Ishikawa (cell line): Measurements from ENCODE around the gene LGI4.

Experiments used
- CEBPB ChIP-seq: IDR thresholded peaks from 2 replicates; pipeline ENCODE4 v1.6.1; 2012
- CREB1 ChIP-seq: IDR thresholded peaks from 2 replicates; pipeline ENCODE4 v1.6.1; 2012; ENCODE audit warnings: low read depth
- EGR1 ChIP-seq: IDR thresholded peaks from 2 replicates; pipeline ENCODE4 v1.6.1; 2012
- EP300 ChIP-seq: IDR thresholded peaks from 2 replicates; pipeline ENCODE4 v1.6.1; 2012; ENCODE audit warnings: borderline replicate concordance
- FOXM1 ChIP-seq: IDR thresholded peaks from 2 replicates; pipeline ENCODE4 v1.6.1; 2012; ENCODE audit warnings: low read depth, borderline replicate concordance
- NFIC ChIP-seq: IDR thresholded peaks from 2 replicates; pipeline ENCODE4 v1.6.1; 2012
- RAD21 ChIP-seq: IDR thresholded peaks from 2 replicates; pipeline ENCODE4 v1.6.1; 2012; ENCODE audit warnings: low read depth
- TAF1 ChIP-seq: IDR thresholded peaks from 2 replicates; pipeline ENCODE4 v1.6.1; 2012; ENCODE audit warnings: low read depth, mild to moderate bottlenecking
- TCF12 ChIP-seq: IDR thresholded peaks from 2 replicates; pipeline ENCODE4 v1.6.1; 2012; ENCODE audit warnings: low read depth
- TEAD4 ChIP-seq: IDR thresholded peaks from 2 replicates; pipeline ENCODE4 v1.6.1; 2012
- YY1 ChIP-seq: IDR thresholded peaks from 2 replicates; pipeline ENCODE4 v1.6.1; 2012; ENCODE audit warnings: low read depth
- ZBTB7A ChIP-seq: IDR thresholded peaks from 2 replicates; pipeline ENCODE4 v1.6.1; 2012; ENCODE audit warnings: low read depth
- TF ChIP-seq, protein P1 (sequence below): IDR thresholded peaks from 2 replicates; pipeline ENCODE4 v1.6.1; 2012
- TF ChIP-seq, protein P2 (sequence below): IDR thresholded peaks from 2 replicates; pipeline ENCODE4 v1.6.1; 2012; ENCODE audit warnings: low read depth, mild to moderate bottlenecking
- TF ChIP-seq, protein P3 (sequence below): IDR thresholded peaks from 2 replicates; pipeline ENCODE4 v1.6.1; 2012

LGI4 gene

DNA sequence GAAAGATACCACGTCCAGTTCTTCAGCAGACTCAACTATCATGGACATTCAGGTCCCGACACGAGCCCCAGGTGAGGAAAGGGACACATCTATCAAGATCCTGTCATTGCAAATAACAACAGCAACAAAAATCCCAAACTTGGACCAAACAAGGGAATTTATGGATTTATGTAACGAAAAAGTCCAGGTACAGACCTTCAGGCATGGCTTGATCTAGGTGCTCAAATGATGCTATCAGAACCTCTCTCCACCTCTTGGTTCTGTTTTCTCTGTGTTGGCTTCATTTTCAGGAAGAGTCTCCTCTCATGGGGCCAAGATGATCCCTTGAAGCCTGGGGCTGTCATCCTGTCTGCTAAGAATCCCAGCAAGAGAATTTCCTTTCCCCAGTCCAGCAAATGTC, 22.6 kb upstream of the LGI4 start:
- no peak for TF ChIP-seq TCF12
- no peak for TF ChIP-seq NFIC
- TF ChIP-seq, protein P1, sequence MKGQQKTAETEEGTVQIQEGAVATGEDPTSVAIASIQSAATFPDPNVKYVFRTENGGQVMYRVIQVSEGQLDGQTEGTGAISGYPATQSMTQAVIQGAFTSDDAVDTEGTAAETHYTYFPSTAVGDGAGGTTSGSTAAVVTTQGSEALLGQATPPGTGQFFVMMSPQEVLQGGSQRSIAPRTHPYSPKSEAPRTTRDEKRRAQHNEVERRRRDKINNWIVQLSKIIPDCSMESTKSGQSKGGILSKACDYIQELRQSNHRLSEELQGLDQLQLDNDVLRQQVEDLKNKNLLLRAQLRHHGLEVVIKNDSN = no peak
- no peak for TF ChIP-seq TAF1
- TF ChIP-seq, protein P2, sequence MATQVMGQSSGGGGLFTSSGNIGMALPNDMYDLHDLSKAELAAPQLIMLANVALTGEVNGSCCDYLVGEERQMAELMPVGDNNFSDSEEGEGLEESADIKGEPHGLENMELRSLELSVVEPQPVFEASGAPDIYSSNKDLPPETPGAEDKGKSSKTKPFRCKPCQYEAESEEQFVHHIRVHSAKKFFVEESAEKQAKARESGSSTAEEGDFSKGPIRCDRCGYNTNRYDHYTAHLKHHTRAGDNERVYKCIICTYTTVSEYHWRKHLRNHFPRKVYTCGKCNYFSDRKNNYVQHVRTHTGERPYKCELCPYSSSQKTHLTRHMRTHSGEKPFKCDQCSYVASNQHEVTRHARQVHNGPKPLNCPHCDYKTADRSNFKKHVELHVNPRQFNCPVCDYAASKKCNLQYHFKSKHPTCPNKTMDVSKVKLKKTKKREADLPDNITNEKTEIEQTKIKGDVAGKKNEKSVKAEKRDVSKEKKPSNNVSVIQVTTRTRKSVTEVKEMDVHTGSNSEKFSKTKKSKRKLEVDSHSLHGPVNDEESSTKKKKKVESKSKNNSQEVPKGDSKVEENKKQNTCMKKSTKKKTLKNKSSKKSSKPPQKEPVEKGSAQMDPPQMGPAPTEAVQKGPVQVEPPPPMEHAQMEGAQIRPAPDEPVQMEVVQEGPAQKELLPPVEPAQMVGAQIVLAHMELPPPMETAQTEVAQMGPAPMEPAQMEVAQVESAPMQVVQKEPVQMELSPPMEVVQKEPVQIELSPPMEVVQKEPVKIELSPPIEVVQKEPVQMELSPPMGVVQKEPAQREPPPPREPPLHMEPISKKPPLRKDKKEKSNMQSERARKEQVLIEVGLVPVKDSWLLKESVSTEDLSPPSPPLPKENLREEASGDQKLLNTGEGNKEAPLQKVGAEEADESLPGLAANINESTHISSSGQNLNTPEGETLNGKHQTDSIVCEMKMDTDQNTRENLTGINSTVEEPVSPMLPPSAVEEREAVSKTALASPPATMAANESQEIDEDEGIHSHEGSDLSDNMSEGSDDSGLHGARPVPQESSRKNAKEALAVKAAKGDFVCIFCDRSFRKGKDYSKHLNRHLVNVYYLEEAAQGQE = no peak
- TF ChIP-seq ZBTB7A = no peak
- TF ChIP-seq EGR1 = no peak
- TF ChIP-seq CREB1 = no peak
- TF ChIP-seq CEBPB = no peak
- no peak for TF ChIP-seq EP300
- TF ChIP-seq, protein P3, sequence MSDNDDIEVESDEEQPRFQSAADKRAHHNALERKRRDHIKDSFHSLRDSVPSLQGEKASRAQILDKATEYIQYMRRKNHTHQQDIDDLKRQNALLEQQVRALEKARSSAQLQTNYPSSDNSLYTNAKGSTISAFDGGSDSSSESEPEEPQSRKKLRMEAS = no peak
- no peak for TF ChIP-seq YY1
- TF ChIP-seq TEAD4 = no peak
- no peak for TF ChIP-seq RAD21
- no peak for TF ChIP-seq FOXM1

DNA sequence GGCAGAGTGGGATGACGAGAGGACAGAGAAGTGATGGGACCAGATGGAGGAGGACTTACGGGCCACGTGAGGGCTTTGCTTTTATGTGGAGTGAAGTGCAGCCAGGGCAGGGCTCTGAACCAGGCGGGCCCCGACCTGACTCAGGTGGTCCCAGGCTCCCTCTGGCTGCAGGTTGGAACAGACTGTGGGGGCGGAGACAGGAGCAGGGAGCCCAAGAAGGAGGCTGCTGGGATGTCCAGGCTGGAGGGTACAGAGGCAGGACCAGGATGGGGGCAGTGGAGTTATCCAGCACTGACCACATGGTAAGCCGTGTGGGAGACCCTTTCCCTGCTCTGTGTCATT, 21.8 kb upstream of the LGI4 start:
- TF ChIP-seq TAF1 = no peak
- TF ChIP-seq ZBTB7A = no peak
- TF ChIP-seq, protein P3 = no peak
- TF ChIP-seq CEBPB = no peak
- no peak for TF ChIP-seq RAD21
- TF ChIP-seq NFIC = no peak
- TF ChIP-seq, protein P2 = no peak
- no peak for TF ChIP-seq YY1
- no peak for TF ChIP-seq TCF12
- TF ChIP-seq, protein P1 = no peak
- no peak for TF ChIP-seq FOXM1
- TF ChIP-seq EGR1 = no peak
- no peak for TF ChIP-seq EP300
- no peak for TF ChIP-seq CREB1
- TF ChIP-seq TEAD4 = no peak

DNA sequence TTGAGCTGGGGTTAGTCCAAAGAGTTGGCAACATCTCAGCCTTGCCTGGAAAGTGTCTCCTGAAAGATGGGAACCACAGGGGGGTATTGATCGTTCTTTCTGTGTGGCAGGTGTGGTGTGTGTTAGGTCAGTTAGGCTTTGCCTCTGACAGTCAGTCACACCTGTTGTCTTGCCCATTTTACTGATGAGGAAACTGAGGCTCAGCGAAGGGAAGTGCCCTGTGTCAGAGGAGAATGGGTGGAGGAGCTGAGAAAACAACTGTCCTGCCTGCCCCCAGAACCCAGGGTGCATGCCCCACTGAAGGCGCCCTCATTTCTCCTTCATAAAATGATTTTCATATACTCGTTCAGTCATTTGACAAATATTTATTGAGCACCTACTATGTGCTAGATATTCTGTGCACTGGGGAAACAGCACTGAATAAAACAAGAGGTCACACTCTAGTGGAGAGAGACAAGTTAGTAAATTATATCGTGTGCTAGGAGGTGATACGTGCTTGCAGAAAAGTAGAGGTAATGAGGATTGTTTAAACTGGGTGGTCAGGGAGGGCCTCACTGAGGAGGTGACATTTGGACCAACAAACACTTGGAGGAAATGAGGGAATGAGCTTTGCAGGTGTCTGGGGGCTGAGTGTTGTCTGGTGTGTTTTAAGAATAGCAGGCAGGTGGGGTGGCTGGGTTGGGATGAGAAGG, 21.3 kb upstream of the LGI4 start:
- TF ChIP-seq NFIC = no peak
- TF ChIP-seq, protein P3 = no peak
- TF ChIP-seq, protein P1 = no peak
- no peak for TF ChIP-seq EP300
- TF ChIP-seq EGR1 = no peak
- no peak for TF ChIP-seq CEBPB
- TF ChIP-seq TEAD4 = no peak
- TF ChIP-seq RAD21 = no peak
- TF ChIP-seq TAF1 = no peak
- TF ChIP-seq FOXM1 = no peak
- no peak for TF ChIP-seq ZBTB7A
- no peak for TF ChIP-seq YY1
- TF ChIP-seq, protein P2 = no peak
- TF ChIP-seq TCF12 = no peak
- no peak for TF ChIP-seq CREB1

DNA sequence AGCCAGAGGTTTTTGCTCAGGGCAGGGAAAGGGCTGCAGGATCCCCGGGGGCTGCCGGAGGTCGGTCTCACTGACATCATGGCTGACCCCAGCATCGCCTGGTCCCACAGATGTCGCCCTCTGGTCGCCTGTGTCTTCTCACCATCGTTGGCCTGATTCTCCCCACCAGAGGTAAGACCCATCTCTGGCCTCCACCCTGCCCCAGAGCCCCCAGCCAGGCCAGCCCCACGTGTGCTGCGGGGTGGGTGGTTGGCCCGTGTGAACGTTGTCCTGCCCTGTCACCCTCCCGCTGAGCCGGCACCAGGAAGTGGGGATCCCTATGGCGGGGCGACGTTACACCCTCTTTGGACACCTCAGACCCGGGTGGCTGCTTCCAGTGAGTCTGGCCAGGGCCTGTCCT, 20.6 kb upstream of the LGI4 start:
- no peak for TF ChIP-seq EGR1
- TF ChIP-seq FOXM1 = no peak
